AG04449 (cell line): Measurements from ENCODE around the gene RPS15A.

Source experiments
- CTCF ChIA-PET: fragments of 350-600 bp; formaldehyde crosslinking; extraction: SDS; loops from one replicate; lab custom pipeline; 2021; ENCODE audit warnings: antibody characterized with exemption; lab: Yijun Ruan, JAX
- POLR2A ChIA-PET: fragments of 400-600, 350-600 bp; formaldehyde crosslinking; extraction: SDS; loops from one replicate; lab custom pipeline; 2020; ENCODE audit warnings: antibody characterized with exemption, inconsistent platforms; lab: Yijun Ruan, JAX
- DNase-seq: peaks from one replicate; pipeline ENCODE4 v3.0.0-alpha.2; 2010; ENCODE audit warnings: low read depth, low spot score
- H3K4me3 ChIP-seq: 2 replicates; pipeline ENCODE4 v1.5.1; 2011; ENCODE audit warnings: low read depth, mild to moderate bottlenecking, control low read depth, low read length
- TF ChIP-seq, protein P1 (sequence below): IDR thresholded peaks from one replicate; pipeline ENCODE4 v1.5.1; 2011; ENCODE audit warnings: mild to moderate bottlenecking, moderate library complexity, low read length, control low read depth, inconsistent platforms; ENCODE audit not compliant: insufficient read depth; ENCODE audit errors: missing control alignments

The RPS15A gene

DNA sequence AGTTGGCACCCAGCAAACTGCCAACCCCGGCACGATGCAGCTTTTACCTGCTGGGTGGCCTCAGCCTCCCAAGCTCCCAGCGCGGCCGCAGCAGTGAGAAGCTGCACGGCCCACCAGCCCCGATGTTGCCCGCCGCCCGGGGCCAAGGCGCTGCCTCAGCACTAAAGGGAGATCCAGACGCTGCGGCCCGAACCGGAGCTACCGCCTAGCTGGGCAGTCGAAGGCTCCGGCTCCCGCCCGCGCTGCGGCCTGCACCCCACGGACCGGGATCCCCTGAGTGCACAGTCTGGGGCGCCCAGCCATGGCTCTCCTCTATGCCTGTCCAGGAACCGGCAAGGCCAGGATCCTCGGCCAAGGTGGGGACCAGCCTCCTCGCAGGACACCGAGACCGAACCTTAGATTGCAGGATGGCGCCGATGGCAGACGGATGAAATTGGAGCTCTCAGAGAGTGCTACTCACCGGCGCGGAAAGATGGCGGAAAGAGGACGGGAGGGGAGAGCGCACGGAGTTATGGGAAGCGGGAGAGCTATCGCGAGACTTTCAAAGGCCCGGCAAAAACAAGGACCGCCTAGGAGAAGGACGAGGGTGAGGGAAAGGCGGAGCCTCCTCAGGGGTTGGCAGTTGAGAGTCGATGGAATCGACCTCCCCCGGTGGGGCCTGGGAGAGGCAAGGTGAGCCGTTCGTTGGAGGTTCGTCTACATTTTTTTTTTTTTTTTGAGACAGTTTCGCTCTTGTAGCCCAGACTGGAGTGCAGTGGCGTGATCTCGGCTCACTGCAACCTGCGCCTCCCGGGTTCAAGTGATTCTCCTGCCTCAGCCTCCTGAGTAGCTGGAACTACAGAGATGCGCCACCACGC, at the start of gene RPS15A:
Gene RPS15A (minus strand): TSS at position 485 of the 857 bp plus-strand sequence. CDS start 1,221 bp downstream, outside the sequence.
- peak within 1 kb of the TSS; percentile 97 for H3K4me3 ChIP-seq
- ChIA-PET CTCF (interaction anchor here (0.9 to 11.2 kb wide), 2 partner anchors 13 to 178 kb away, joined by 3 to 90 read pairs; partner anchors contain the start of gene ARL6IP1), POLR2A (interaction anchor here (0.7 to 8.7 kb wide), 2 partner anchors 10 to 16 kb away, joined by 3 to 99 read pairs; partner anchors contain the start of gene ARL6IP1)
- TF ChIP-seq, protein P1, sequence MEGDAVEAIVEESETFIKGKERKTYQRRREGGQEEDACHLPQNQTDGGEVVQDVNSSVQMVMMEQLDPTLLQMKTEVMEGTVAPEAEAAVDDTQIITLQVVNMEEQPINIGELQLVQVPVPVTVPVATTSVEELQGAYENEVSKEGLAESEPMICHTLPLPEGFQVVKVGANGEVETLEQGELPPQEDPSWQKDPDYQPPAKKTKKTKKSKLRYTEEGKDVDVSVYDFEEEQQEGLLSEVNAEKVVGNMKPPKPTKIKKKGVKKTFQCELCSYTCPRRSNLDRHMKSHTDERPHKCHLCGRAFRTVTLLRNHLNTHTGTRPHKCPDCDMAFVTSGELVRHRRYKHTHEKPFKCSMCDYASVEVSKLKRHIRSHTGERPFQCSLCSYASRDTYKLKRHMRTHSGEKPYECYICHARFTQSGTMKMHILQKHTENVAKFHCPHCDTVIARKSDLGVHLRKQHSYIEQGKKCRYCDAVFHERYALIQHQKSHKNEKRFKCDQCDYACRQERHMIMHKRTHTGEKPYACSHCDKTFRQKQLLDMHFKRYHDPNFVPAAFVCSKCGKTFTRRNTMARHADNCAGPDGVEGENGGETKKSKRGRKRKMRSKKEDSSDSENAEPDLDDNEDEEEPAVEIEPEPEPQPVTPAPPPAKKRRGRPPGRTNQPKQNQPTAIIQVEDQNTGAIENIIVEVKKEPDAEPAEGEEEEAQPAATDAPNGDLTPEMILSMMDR, result no peak
- DNase-seq, result peak; percentile 81

DNA sequence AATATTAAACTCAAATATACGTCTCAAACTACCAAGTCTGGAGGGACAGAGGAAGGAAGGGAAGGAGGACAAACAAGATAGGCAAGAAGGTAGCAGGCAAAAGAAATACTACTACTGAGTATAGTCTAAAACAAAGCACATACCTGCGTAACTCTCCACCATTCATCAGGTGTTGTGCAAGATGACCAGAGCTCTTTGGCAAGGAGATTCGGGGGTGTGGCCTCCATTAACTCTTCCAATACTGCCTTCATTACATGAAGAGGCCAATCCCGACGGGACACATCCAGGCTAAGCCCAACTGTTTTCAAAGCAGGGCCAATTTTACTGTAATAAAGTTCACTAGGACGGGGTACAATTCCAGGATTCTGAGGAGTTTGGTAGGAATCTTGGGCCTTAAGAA, 49.4 kb upstream of the RPS15A start:
- CTCF ChIA-PET, result interaction anchor here (1.3 kb wide), 1 partner anchor 130 kb away, joined by 3 read pairs; no protein-coding TSS in a partner anchor
- TF ChIP-seq, protein P1, result no peak
- no peak overlapping the region for H3K4me3 ChIP-seq
- POLR2A ChIA-PET, result no interaction called here
- DNase-seq, result no peak

DNA sequence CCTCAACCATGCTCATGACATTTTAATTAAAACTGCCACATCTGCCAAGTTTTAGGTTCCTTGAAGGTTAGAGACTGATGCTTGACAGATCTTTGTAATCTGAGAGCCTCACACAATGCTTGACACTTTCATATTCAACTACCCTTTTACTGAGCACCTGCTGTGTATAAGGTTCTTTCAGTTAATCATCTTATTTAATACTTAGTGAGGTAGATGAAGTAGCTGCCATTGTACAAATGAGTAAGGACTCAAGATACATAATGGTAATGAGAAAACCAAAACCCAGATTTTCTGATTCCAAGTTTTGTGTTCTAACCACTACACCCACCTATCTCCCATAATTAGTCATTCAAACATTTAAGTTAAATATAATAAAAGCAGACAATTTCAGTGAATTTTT, 46.6 kb upstream of the RPS15A start:
- no peak for DNase-seq
- ChIA-PET CTCF (interaction anchor here (0.8 to 1.3 kb wide), 2 partner anchors 35 kb away, joined by 3 read pairs; partner anchors contain the start of gene ARL6IP1), POLR2A (no interaction called here)
- H3K4me3 ChIP-seq, result no peak overlapping the region
- TF ChIP-seq, protein P1, result no peak

DNA sequence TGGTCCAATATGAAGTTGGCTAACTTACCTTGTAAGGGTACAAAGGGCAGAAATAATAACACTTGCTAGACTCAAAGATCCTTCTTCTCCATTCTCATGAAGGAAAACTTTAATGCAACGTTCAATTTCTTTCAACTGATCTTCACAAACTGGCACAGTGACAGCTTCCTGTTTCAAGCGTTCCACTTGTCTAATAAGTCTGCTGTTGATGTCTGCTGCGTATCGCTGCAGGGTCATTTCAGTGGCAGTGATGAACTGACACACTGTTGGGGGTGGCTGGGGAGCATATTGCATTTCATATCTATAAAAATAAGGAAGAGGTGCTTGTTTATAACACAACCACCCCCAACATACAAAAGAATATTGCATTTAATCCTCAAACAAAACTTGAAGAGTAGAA, 44.7 kb upstream of the RPS15A start:
- POLR2A ChIA-PET, result no interaction called here
- no peak overlapping the region for H3K4me3 ChIP-seq
- TF ChIP-seq, protein P1, result no peak
- no peak for DNase-seq
- CTCF ChIA-PET, result interaction anchor here (1.4 to 2.5 kb wide), 4 partner anchors 11 to 34 kb away, joined by 3 to 6 read pairs (median 4); partner anchors contain the start of gene ARL6IP1

DNA sequence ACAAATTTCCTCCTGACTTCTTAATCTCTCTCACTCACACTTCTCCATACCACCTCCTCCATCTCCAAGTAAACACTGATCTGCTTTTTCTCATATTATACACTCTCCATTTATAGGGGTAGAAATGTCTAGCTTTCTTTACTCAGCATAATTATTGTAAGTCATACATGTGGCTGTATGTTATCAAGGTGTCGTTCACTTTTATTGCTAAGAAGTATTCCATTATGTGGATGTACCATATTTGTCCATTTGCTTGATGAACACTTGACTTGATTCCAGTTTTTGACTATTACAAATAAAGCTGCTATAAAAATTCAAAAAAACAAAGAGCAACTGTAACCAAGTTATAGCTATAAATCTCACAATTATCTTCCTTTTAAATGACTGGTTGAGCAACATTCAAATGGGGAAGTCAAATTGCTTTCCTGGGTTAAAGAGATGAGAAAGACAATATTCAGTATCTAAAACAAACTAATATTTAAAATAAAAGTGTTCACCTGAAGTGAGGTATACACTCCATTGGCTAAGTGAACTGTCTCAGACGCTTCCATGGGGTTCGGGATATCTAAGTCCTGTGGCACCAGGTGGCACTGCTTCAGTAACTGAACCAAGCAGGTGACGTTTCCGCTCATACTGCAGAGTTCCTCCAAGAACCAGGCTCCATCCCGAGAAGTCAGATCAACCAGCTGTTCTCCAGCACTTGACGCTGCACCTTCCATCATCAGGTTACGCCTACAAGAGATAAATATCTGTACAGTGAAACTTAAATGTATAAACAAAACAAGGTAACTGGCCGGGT, 43.8 kb upstream of the RPS15A start:
- POLR2A ChIA-PET, result interaction anchor here (0.9 kb wide), 1 partner anchor 32 kb away, joined by 3 read pairs; the partner anchor contains the start of gene ARL6IP1
- TF ChIP-seq, protein P1, result no peak
- CTCF ChIA-PET, result interaction anchor here (1.4 to 2.5 kb wide), 2 partner anchors 32 to 33 kb away, joined by 5 to 6 read pairs; partner anchors contain the start of gene ARL6IP1
- DNase-seq, result no peak
- no peak overlapping the region for H3K4me3 ChIP-seq
